Activated gamma-delta T cell treated with Interleukin-2 at 50 U/mL for 16 hours (primary cell): ENCODE results near the gene WDR3.
"Not testable (repeated sequence)": the region's sequence is repeated elsewhere in the genome, so short reads cannot be mapped to it uniquely, and the experiment has no call there.

Source experiments
- DNase-seq: peaks from one replicate; pipeline ENCODE4 v3.0.0-alpha.2; 2020

WDR3 gene

DNA sequence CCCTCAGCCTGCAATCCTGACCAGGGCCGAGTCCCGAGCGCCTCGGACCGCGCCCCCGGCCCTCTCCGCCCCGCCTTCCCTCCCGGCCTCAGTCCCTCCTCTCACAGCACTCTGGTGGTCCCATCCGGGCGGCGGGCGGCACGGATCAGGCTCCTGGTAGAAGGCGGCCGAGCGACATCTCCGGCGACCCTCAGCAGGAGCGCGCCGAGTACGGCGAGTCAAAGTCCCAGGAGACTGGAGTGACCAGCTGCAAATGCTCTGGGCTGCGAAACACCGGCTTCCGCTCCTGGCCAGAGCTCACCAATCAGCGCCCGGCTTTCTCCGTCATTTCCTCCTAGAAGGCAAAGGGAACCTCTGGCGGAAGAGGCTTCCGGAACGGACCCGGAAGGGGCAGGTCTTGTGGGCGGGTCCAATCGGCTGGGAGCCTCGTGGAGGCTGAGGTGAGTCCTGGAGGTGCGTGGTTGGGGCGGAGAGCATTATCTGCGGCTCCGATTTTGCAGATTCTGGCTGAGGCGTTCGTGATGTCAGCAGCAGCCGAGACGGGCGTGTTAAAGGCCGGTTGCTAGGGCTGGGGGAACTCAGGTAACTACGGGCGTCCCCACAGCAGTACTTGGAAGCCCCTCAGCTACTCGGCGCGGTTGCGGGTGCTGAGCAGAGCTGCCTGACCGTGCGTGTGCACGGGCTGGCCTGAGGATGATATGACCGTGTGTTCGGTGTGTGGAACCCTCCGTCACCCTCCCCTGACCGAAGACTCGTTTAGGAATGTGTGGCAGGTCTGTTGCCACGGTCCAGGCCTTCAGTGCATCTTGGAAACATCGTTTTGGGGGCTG is at the start of gene WDR3, which contains the start of gene GDAP2:
WDR3 (plus strand) TSS at position 397 of the 830 bp plus-strand sequence. CDS start 3,581 bp downstream, outside the sequence.
GDAP2 (minus strand) TSS at position 279 of the 830 bp plus-strand sequence. CDS start 9,264 bp downstream, outside the sequence.
- DNase-seq, result peak; percentile 93

DNA sequence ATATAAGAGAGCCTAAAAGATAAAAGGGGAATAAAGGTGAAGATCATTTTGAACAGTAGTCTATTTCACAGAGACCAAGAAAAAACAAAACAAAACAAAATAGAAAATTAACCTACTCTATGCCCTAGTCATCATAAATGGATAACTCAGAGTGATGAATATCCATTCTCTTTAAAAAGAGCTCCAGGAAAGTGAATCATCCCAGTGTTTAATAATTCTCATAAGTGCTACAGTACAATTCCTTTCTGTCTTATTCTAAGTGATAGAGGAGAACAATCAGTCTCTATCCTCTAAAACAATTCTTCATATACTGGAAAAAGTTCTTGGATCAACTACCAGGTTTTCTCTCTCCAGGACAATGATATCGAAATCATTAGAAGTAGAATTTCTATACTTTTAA is 45.9 kb upstream of the WDR3 start:
- DNase-seq, result no peak

DNA sequence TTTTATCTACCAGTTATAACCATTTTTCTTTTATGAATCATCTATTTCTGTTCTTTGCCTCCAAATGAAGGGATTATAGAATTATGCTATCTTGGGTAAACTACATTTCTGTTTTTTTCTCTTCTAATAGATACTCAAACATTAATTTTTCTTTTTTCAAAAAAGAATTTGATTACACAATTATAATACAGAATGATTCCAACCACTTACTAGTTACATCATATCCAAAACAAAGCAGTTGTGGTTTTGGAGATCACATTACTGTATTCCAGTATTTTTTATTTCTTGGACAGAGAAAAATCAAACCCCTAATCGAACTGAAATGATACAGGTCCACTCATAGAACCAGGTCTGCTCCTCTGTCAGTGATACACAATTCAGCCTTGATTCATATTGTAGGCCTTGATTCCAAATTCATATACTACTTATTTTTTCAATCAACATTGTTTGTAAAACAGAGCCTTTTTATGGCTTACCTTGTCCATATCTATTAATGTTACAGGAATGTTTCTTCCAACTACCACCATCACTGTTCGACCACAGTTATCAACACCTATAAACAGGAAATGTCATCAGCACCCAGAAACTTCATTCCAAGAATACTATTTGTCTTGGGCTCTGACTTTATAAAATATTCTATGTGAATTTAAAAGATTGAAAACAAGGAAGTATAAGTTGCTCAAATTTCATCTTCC is 43.3 kb upstream of the WDR3 start:
- no peak for DNase-seq

DNA sequence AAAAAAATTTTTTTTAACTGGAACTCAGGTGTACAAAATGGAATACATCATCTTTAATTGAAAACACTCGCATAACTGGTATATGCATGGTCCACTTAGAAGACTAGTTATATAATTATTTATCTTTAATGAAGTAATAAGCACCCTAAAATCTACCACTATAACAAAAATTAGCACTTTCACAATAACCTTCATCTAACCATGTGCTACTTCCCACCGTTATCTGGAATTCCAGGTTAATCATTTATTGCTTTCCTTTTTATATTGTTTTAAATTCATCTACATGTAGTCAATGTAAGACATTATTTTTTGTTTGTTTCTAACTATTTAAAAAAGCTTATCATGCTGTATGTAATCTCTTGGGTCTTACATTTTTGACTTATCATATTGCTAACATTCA is 39.1 kb upstream of the WDR3 start:
- no peak for DNase-seq

DNA sequence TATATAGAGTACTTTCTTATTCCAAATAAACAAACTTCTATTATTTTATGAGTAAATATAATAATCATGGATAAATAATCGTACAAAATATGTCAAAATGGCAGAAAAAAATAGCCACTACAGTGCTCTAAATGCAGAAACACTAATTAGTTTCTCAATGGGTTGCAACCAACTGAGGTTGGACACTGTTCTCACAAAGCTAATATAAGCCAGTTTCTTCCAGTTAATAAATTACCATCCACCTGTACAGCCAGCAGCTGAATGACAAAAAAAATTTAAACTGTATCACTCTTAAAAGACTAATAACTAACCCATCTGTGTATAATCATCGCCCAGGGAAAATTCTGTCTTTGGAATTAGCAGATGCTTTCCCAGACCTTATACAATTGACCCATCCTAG is 37.0 kb upstream of the WDR3 start:
- DNase-seq, result no peak

DNA sequence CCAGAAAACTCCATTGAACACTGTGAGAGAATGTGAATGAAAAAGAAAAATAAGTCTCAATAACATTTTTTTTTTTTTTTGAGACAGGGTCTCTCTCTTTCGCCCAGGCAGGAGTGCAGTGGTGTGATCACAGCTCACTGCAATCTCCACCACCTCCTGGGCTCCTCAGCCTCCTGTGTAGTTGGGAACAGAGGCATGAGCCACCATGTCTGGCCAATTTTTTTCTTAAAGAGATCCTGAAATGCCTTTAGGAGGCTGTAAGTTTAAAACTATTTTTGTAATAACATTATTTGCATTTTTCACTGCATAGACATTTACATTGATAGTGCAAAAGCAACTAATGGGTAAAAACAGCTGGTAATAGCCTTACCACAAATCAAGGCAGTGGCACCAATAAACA is 35.5 kb upstream of the WDR3 start:
- DNase-seq, result no peak

DNA sequence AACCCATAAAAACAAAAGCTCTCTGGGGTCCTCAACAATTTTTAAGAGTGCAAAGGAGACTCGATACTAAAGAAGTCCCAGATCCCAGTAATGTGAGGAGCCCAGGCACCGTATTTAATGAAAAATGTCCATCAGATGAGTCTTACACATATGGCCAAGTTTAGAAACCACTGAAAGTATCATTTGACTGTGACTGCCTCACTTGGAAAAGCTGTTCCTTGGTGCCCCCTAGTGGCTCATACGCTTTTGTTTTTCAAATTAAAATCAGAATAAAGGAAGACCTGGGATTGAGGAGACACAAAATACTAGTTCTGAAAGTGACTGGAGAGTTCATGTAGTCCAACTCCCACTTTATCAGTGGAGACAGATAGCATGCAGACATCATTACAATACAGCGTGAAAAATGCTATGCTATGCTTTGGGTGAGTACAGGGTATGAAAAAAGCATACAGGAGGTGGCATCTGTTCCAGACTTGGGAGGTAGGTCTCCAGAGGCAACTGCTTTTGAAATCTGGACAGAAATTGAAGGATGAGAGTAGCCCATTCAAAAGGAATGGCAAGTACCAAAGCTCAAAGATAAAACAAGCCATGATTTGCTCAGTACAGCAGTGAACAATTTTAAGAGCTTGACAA is 33.9 kb upstream of the WDR3 start:
- DNase-seq, result peak; percentile 42

DNA sequence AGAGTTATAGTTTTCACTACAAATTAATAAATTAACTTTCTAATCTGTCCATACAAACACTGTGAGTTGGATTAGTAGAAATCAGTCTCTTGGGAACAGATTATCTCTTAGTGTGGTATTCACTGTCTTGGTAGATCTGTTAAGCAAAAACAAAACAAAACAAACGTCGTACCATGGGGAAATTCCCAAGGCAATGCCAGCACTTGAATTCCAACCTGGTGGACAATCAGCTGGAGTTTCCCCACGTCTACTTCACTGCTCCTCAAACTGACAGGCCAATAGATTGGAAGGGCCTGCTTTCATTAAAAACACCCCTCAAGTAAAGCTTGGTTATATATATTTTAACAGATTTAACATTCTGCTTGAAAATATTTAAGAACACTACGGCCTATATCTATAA is 32.0 kb upstream of the WDR3 start:
- DNase-seq, result no peak

DNA sequence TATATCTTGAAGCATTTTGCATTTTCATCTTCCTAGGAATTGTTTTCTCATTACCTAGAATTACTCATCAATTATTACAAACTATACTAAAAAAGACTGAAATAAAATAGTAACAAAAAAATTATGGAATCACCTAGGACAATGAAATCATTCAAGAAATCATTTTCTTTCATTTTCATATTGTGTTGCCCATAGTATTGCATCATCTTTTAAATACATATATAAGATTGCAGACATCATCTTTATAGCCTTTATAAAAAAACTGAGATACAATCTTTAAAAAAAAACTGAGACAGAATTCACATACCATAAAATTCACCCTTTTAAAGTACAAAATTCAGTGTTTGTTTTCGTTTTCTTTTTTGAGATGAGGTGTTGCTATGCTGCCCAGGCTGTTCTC is 29.7 kb upstream of the WDR3 start:
- no peak for DNase-seq

DNA sequence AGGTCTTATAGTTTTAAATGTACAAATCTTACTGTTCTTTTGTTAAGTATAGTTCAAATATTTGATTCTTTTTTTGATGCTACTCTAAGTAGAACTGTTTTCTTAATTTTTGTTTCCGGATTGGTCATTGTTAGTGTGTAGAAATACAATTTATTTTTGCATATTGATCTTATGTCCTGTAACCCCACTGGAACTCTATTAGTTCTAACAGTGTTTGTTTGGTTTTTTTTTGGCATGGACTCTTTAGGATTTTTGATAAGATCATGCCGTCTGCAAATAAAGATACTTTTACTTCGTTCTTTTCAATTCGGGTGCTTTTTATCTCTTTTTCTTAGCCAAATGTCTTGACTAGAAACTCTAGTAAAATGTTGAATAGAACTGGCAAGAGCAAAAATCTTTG is 26.6 kb upstream of the WDR3 start:
- no peak for DNase-seq

DNA sequence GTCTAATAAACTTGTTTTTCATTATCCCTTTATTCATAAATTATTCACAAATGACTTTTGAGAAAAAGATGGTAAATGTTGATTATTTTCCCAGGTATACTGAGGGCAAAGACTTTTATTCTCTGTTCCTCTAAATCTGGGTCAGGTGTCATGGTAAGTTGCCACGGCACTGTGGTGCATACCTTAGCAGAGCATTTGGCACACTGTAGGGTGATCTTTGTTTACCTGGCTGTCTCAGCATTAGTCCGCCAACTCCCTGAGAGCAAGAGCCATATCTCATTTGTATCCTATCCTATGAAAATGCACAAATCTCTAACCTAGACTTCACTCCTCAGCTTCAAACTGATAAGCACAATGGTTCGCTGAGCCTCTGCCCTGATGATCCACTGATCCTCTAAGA is 25.1 kb upstream of the WDR3 start:
- no peak for DNase-seq

DNA sequence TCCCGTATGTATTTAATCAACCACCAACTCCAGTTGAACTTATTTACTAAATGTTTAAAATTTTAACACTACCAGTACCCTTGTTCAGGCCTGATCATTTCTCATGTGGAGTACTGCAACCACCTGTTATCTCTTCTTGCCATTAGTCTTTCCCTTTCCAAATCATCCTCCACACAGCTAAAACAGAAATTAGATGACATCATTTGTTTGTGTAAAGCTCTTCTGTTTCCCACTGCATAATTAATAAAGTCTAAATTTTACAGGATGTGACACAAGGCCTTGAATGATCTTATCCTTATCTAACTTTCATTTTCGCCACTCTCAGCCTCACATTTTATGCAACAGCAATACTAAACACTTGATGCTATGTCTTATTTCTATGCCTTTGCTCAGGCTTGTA is 24.5 kb upstream of the WDR3 start:
- no peak for DNase-seq

DNA sequence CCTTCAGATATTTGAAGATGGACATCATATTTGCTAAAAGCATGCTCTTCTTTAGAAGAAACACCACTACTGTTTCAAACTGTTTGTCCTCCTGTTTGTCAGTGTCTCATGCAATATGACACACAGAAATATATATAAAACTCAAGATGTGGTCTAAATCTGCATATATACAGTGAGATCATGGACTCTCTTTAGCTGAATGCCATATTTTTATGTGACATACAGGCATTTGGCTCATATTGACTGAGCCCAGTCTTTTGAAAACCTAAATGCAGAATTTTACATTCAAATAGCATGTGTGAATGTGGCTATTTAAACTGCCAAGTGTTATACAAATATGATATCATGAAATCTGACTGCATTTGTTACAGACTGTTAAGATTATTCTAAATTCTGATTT is 18.5 kb upstream of the WDR3 start:
- DNase-seq, result no peak

DNA sequence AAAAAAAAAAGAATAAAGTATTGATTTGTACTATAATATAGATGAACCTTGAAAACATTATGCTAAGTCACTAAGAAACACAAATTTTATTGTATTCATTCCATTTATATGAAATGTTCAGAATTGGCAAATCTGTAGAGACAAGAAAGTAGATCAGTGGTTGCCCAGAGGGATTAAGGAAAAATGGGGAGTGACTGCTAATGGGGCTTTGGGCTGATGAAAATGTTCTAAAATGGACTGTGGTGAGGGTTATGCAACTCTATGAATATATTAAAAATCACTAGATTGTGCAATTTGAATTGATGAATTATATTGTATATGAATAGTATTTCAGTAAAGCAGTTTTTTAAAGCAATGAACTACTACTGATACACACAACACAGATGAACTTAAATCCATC is 10.2 kb upstream of the WDR3 start:
- no peak for DNase-seq

DNA sequence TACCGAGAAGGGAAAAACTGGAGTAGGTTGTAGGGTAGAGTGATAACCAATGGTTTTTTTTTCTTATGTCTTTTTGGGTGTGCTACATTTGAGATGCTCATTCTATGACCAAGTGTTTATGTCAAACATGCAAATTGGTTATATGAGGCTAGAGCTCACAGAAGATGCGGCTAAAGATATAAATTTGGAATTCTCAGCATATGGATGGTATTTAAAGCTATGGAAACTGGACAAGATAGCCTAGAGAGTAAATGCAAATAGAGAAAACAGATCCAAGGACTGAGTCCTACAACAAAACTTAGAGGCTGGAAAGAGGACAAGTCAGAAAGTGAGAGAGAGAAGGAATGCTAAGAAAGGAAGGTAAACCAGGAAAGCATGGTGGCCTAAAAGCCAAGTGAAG is 7.5 kb upstream of the WDR3 start:
- no peak for DNase-seq

DNA sequence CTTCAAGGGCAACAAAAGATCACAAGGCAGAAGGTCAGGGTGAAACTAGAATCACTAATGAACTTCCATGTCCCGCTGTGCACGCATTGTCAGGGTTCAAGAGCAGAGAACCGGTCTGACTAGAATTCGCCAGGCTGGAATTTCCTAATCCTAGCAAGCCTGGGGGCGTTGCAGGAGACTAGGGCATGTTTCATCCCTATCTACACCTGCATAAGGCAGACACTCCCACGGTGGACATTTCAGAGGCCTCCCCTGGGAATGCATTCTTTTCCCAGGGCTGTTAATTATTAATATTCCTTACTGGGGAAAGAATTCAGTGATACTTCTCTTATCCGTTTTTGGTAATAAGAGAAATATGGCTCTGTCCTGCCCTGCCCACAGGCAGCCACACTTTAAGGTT is 6.8 kb upstream of the WDR3 start:
- DNase-seq, result not testable (repeated sequence)

DNA sequence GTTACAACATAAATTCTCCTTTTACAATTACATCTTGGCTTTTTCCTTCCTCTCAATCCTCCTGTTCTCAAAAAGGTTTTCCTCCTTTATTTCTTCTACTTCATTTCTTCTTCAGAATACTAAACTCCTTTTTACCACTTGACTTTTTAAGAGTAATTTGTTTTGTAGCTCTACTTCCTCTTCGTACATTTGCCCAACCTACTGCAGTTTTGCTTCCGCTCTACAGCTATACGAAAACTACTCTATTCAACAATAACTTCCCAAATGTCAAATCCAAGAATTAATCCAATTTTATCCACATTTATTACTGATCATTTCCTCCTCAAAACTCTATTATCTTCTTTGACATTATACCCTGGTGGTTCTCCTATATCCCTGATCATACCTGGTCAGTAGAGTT is 3.6 kb upstream of the WDR3 start:
- DNase-seq, result no peak

DNA sequence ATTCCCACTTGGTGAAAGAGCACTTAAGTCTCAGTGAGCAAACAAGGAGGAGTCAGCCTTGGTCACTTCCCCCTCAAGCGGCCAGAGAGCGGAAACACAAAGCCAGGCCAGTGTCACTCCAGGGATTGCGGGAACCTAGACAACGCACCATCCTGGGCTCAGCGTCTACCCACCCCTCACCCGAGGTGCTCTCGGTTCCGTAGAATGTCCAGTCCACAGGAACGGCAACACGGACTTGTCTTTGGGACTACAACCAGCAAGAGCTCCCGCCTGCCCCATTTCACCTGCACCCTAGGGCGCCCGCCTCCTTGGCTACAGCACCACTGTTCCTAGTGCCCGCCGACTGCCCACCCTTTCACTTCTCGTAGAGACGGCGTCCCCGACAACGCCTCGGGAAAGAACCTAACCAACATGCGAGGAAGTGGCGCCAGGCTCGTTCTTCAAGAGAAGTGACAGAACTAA is 627 bp upstream of the WDR3 start:
- DNase-seq, result peak; percentile 38

DNA sequence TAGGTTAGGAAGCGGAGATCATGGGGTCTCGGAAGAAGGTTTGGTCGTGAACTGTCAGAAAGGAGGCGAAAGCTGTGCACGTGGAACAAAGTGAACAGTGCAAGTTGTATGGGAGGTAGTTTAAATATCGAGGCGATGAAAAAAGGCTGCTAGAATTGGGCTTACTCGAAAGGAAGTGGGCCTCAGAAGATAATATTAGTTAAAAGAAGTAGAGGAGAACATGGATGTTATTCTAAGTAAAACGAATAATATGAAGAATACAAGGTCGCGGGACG is 571 bp downstream of the WDR3 start:
- DNase-seq, result no peak

DNA sequence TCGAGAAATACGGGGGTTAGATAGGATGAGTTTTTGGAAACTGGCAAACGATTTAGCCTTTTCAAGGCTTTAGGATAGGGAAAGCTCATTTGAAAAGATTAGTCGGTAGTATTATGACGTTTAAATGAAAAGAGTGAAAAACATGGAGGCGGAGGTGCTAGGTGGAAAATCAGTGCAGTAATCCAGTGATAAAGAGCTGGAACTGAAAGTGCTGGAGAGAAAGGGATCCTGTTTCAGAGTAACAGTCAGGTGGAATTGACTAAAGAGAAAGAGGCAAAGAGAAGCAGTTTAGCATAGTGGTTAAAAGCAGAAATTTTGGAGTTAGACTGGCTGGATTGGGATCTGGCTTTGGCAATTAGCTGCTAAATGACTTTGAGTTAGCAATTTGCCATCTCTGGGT is 945 bp downstream of the WDR3 start:
- no peak for DNase-seq

DNA sequence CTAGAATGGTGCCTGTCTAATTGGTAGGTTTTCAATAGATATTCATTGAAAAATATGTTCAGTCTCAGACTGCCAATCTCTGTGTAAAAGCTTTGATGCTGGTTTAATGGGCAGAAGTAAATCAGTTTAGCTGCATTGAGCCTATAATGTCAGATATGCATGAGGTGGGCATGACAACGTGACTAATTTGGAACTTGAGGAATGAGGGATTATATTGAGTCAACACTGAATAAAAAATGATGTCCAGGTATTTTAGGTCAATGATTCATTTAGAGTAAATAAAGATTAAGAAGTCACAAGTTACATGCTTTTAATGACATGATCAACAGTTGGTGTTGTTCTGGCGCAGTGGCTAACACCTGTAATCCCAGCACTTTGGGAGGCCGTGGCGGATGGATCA is 3.0 kb downstream of the WDR3 start:
- DNase-seq, result no peak

DNA sequence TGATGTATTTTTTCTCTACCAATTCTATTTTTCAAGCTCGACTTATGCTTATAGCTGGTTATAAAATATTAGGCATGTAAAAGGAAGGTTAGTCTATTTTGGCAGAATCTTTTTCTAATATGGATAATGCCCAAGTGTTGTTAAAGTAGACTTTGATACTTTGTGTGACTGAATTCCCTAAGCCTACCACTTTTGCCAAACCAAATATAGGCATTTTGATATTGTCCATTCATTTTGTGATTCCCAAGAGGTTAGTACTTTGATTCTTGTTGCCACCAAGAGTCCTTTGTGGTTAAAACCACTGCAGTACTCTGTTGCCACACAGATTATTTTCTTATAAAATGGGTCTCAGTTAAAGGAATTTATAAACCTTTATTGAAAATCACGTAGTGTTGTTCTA is 4.2 kb downstream of the WDR3 start:
- no peak for DNase-seq

DNA sequence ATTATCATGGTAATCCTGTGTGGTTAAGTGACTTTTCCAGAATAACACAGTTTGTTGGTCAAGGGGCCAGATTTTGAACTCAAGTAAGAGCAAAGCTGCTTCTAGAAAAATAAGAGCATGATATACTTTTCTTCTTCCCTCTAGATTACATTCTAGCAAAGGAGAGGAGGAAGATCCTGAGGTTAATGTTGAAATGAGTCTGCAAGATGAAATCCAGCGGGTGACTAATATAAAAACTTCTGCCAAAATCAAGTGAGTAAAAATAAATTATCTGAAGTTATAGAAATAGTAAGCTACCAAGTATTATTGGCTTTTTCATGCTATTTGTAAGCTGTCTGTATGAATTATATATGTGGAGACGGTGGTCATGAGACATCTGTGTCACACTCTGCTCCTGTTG is 12.8 kb downstream of the WDR3 start:
- no peak for DNase-seq

DNA sequence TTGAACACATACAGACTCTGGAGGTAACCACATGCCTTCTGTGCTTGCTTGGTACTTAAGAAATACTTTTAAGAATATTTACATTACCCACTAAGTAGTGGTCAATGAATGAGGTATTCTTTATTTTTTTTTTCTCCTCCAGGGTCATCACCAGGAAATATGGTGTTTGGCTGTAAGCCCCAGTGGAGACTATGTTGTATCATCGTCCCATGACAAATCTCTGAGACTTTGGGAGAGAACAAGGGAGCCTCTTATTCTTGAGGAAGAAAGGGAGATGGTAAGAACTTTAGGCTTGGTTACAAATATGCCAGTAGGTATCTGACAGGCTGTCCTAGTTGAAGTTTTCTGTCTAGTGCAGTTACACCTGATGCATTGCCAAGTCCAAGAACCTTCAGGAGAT is 22.8 kb downstream of the WDR3 start:
- no peak for DNase-seq
